GM19468 (cell line): Measurements from ENCODE around the gene VKORC1.

Experiments used
- ATAC-seq: cut with Tn5 transposase; IDR thresholded peaks from one replicate; pipeline ENCODE4 v1.9.1; 2021; ENCODE audit warnings: mild to moderate bottlenecking, moderate library complexity, moderate number of reproducible peaks; ENCODE audit not compliant: unreplicated experiment; ENCODE audit errors: extremely low read depth

The VKORC1 gene

GRCh38 chr16:31072540-31073141 is 22.0 kb downstream of the VKORC1 start:
- ATAC-seq = no peak

- ATAC-seq = no peak
These were observed 22.7 kb downstream of the VKORC1 start for GRCh38 chr16:31071861-31072260.

GRCh38 chr16:31067342-31067741 is 27.3 kb downstream of the VKORC1 start:
- ATAC-seq = no peak

- no peak for ATAC-seq
These were observed 29.6 kb downstream of the VKORC1 start for GRCh38 chr16:31064882-31065461.

GRCh38 chr16:31063843-31064611 is 30.6 kb downstream of the VKORC1 start:
- no peak for ATAC-seq

GRCh38 chr16:31063495-31063842 is 31.1 kb downstream of the VKORC1 start:
- ATAC-seq = no peak

GRCh38 chr16:31061813-31062440 is 32.7 kb downstream of the VKORC1 start:
- ATAC-seq = no peak

- ATAC-seq = no peak
These were observed 33.3 kb downstream of the VKORC1 start for GRCh38 chr16:31061126-31061812.

GRCh38 chr16:31055613-31056012 is 39.0 kb downstream of the VKORC1 start:
- ATAC-seq = no peak

- ATAC-seq = no peak
These were observed 42.5 kb downstream of the VKORC1 start for GRCh38 chr16:31052114-31052513.

- ATAC-seq = no peak
These were observed 44.1 kb downstream of the VKORC1 start for GRCh38 chr16:31050280-31051030.

- no peak for ATAC-seq
These were observed 50.6 kb downstream of the VKORC1 start for GRCh38 chr16:31043898-31044481.

- ATAC-seq = no peak
These were observed 51.2 kb downstream of the VKORC1 start for GRCh38 chr16:31043352-31043751.

- no peak for ATAC-seq
These were observed 51.7 kb downstream of the VKORC1 start for GRCh38 chr16:31042866-31043265.
